ENCODE results near the gene OR7D2. TPM values are rescaled to one million over a fixed set of nuclear protein-coding genes. Genes with fewer than 3 reads are reported as not detected.

Gene OR7D2
- total RNA-seq, 2 experiments from 2014 or later = not detected

Other genes starting within 250 kb of the OR7D2 start
- gene MUC16, start 168.6 kb upstream of the OR7D2 start, total RNA-seq = under 1 TPM in 1 of 2 experiments, not detected in 1; under 0.01 TPM
- not detected for gene OR1M1, start 91.9 kb upstream of the OR7D2 start, total RNA-seq
- gene OR7G2, start 71.5 kb upstream of the OR7D2 start, total RNA-seq = not detected
- gene OR7G1, start 63.2 kb upstream of the OR7D2 start, total RNA-seq = not detected
- not detected for gene OR7G3, start 52.0 kb upstream of the OR7D2 start, total RNA-seq
- 100 to 1,000 TPM; 110 TPM for gene ZNF317, start 38.6 kb upstream of the OR7D2 start, total RNA-seq
- gene OR7D4, start 40.6 kb downstream of the OR7D2 start, total RNA-seq = not detected
- not detected for gene OR7E24, start 72.0 kb downstream of the OR7D2 start, total RNA-seq
- gene ZNF699, start 130.9 kb downstream of the OR7D2 start, total RNA-seq = 10 to 100 TPM; 13.4 to 14.2 TPM
- gene ZNF559, start 145.2 kb downstream of the OR7D2 start, total RNA-seq = 1 to 10 TPM; 4.7 to 6.5 TPM
- gene ZNF177, start 184.0 kb downstream of the OR7D2 start, total RNA-seq = 1 to 10 TPM in 1 of 2 experiments, not detected in 1; 1.6 TPM

Data from CD4-positive, alpha-beta T cell (primary cell).